G401 (cell line): ENCODE results near the gene CEP63. TPM values are rescaled to one million over a fixed set of nuclear protein-coding genes. Genes with fewer than 3 reads are reported as not detected.

Experiments
- DNase-seq: peaks from one replicate; pipeline ENCODE4 v3.0.0-alpha.2; 2015; ENCODE audit warnings: low spot score
- in situ Hi-C: cut with HindIII; loops from 2 replicates; pipeline ENCODE4 v1.10.0; 2016; ENCODE audit warnings: low sequenced_read_pairs, mixed read lengths
- total RNA-seq: library from RNA; depleted of rRNA; stranded (reverse); fragments of >200 nt; shearing (Covaris generic); gene quantifications from 2 replicates; pipeline ENCODE4 v1.2.3, GENCODE V29; 2014

CEP63 gene
- total RNA-seq, 1 experiment from 2014 or later: 16.8 TPM

DNA sequence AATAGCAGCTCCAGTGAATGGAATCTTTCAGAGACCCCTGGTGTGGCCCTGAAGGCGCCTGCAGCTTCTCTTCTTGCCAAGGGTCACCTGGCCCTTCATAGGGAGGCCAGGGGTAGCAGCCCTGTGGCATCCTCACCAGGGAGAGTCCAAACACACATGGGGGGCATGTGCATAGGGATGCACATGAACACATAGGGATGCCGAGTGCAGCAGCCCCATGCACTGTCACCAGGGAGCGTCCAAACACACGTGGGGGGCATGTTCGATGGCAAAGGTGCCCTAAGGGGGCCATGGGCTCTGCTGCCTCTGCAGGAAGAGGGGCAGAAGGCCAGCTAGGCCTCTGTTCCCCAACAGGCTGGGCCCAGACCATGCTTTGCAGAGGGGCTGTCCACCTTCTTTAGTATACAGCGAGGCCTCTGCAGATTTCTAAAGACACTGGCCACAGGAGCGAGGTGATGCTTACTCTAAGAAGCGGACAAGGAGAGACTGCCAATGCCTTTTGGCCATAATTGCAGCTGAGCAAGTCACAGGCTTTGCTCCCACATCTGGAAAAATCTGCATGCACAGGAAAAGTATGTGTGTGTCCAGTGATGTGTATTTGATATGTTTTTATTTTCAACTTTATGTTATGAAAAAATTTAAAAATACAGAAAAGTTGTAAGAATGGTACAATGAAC lies 21.0 kb upstream of the CEP63 start:
- in situ Hi-C loops: no loop called here
- no peak for DNase-seq

DNA sequence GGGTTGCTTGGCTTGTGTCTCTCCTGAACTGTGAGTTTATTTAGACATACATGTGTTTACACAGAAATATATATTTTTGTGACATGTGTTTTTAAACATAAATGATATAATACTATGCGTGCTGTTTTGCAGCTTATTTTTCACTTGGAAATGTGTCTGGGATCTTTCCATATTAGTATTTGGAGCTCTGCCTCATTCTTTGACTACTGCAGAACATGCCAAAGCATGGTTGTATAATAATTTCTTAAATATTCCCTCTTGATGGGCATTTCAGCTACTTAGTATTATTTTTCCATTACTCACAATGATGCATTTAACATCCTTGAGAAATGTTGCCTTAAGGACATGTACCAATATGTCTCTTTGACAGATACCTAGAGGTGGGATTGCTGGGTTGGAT lies 19.5 kb upstream of the CEP63 start:
- in situ Hi-C loops: no loop called here
- DNase-seq: no peak

DNA sequence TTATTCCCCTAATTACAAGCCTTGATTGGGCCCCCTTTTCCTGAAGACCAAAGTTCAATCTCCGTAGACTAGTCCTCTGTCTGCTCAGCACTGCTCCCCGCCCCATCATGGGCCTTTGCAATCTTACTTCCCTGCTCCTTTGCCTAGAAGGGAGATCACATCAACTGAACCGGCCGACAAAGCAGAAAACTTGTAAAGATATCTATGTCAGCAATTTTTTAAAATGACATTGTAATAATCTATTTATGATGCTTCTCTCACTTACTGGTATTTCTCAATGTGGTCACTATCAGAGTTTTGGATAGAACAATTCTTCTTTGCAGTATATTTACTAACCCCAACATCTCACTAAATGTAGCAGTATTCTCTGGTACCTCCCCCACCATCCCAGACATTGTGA lies 17.3 kb upstream of the CEP63 start:
- in situ Hi-C loops: no loop called here

GRCh38 chr3:134471521-134472193 lies 14.2 kb upstream of the CEP63 start:
- DNase-seq: no peak
- in situ Hi-C loops: no loop called here

More for the DNA sequence above, 17.3 kb upstream of the CEP63 start:
- no peak for DNase-seq

GRCh38 chr3:134472831-134473230 lies 13.0 kb upstream of the CEP63 start:
- no peak for DNase-seq
- in situ Hi-C loops: no loop called here

DNA sequence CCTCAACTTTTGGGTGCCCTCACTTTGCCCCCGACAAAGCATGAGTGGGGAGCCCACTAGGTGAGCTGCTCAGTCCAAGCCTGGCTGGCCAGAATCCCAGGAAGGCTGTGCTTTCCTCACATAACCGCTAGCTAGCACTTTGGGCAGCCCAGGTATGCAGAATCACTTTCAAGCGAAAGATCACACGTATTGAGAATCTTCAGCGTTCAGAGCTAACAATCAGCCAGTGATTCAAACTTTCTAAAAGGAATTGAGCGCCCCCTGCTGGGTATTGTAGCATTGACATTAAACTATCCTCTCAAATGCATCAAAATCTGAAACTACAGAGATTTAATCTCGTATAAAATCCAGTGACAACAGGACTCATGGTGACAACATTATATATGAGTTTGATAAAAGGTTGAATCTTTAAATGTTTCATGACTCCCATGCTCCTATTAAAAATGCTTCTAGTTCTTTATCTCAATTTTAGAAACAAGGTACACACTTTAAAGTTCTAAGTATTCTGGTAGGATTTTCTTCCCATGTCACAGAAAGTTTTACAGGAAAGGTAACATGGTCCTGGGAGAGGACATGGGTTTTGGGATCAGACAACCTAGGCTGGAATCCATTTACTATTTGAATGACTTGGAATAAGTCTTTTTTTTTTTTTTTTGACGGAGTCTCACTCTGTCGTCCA lies 11.8 kb upstream of the CEP63 start:
- in situ Hi-C loops: no loop called here
- DNase-seq: peak; percentile 86

DNA sequence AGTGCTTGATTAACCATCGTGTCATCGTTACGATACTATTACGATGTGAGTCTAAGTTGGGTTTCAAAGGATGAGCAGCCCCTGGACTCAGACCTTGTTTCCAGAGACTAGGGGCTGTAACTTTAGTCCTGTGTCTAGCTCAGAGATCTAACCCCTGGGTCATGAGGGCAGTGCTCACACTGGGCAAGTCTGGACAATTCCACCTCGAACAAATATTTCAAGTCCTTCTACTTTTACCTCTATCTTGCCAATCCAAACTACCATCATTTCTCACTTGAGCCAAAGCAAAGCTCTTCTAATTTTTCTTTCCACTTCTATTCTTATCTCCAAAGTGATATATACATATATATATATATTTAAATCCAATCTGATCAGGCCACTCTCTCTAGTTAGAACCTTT lies 10.9 kb upstream of the CEP63 start:
- no peak for DNase-seq
- in situ Hi-C loops: no loop called here

DNA sequence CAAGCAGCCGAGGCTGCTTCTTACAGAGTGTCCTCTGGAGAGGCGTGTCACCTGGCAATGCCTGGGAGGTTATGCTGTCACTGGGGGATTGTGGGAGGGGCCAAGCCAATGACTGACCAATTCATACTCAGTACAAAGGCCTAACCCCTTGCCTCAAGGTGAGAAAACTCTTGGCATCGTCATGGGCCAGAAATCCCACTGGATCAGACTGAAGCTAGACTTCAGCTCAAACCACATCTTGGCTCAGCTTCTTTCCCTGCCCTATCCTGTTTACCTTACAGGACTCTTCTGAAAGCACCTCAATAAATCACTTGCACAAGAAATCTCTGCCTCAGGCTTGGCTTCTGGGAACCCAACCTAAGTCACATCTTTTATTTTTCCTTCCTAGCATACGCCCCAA lies 9.6 kb upstream of the CEP63 start:
- DNase-seq: no peak
- in situ Hi-C loops: no loop called here

DNA sequence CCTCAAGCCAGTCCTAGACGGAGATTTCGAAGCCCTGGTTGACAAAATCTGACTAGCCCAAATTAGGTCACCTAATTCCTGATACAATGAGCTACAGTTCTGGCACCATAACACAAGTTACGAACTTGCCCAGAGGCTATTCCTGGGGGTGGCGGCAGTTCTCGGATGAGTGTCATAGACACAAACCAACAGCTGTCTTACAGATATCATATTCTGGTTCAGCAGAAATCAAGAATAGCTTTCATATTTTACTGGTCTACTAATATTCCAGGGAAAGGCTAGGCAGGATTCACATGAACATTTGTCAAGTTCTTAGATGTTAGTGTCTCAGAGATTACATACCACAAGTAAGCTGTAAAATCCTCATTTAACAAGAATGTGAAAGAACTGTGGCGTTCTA lies 8.9 kb upstream of the CEP63 start:
- in situ Hi-C loops: no loop called here
- DNase-seq: no peak

- in situ Hi-C loops: no loop called here
- no peak for DNase-seq
Observed at GRCh38 chr3:134477938-134478337, 7.9 kb upstream of the CEP63 start.

- in situ Hi-C loops: no loop called here
- no peak for DNase-seq
Observed at GRCh38 chr3:134480546-134480945, 5.3 kb upstream of the CEP63 start.

DNA sequence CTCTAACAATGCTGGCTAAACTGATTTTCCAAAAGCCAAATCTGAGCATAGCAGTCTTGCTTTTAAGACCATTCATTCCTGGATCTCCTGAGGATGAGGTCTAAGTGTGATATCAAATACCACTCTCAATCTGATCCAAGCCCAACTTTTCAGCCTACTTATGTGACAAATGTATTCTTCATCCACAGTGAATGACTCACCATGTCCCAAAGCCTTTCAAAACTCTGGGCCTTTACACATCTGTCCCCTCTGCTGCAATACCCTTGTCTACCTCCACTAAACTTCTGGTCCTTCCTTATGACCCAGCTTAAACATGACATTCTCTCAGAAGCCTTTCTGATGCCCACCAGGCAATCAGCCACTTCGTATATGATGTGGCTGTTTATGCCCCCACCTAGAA lies 4.7 kb upstream of the CEP63 start:
- in situ Hi-C loops: no loop called here
- no peak for DNase-seq

- in situ Hi-C loops: no loop called here
- no peak for DNase-seq
Observed at GRCh38 chr3:134482622-134483021, 3.2 kb upstream of the CEP63 start.

DNA sequence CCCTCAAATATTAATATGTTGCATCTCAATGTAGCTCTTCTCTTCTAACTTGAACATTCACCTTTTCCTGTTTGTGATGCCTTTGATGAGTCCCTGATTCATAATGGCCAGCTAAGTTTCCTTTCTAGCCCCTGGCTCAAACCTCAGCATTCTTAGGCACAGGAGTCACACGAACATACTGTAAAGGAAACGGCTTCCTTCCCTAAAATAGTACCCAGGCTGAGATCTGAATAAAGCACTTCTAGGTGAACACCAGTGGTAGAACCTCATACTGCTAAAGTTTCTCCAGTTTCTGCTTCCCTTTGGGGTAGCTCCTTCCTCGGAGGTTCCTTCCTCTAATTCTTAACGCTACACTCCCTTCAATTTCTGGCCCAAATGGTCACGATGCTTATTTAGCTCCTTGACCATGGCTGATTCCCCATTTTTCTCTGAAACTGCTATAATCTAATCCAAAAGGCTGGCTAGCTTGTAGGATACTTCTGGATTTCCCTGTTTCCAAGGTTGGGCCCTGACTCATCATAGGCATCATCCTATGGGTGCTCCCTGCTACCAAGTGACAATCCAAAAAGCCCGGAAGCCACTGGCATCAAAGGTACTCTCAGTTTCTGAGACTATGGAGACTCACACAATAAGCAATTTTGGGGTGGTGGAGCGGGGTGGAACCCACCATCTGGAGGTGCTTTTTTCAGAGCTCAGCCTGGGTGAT lies 2.5 kb upstream of the CEP63 start:
- in situ Hi-C loops: no loop called here
- no peak for DNase-seq

- DNase-seq: no peak
Observed at GRCh38 chr3:134485075-134485717, 661 bp upstream of the CEP63 start.

DNA sequence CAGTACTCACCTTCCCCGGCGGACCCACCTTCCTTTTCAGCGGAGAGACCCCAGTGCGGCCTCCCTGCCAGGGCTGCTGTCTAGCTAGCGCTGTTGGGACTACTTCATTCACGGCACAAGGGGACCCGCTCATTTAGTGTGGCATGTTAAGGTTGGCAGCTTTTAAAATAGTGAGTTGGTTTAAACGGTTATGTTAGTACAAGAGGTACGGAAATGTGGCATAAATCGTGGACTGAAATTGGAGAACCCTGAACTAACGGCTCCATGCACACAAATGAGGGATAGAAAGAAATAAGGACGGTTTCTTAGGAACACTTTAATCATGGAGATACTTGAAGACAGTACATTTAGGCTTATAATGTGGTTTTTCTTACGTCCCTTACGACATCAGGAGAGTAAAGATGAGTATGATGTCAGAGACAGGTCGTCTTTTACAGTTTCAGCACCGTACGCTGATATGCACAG lies 752 bp downstream of the CEP63 start:
- in situ Hi-C loops: no loop called here
- peak; percentile 45 for DNase-seq

More at GRCh38 chr3:134485075-134485717, 661 bp upstream of the CEP63 start:
- in situ Hi-C loops: no loop called here

GRCh38 chr3:134487406-134487805 lies 1.5 kb downstream of the CEP63 start:
- peak; percentile 23 for DNase-seq
- in situ Hi-C loops: no loop called here

- in situ Hi-C loops: no loop called here
- DNase-seq: no peak
Observed at GRCh38 chr3:134494495-134494894, 8.6 kb downstream of the CEP63 start.

DNA sequence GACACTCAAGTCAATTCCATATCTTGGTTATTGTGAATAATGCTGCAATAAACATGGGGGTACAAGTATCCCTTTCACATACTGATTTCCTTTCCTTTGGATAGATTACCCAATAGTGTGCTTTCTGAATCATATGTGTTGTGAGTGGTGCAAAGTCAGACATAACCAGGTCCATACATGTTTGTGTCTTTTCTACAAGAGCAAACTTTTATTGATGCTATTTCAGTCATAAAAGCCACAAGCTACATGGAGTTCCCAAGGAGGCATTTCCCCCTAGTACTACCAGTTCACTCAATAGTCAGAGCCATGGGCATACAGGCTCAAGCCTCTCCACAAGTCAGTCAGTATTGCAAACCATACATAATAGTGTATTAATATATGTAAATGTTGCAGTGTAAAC lies 10.1 kb downstream of the CEP63 start:
- DNase-seq: no peak
- in situ Hi-C loops: no loop called here
